ENCODE measurements around the gene PLCL2. TPM values are rescaled to one million over a fixed set of nuclear protein-coding genes. Genes with fewer than 3 reads are reported as not detected.

Gene PLCL2
- total and polyA plus RNA-seq, 10 of the 15 experiments (the other 5 are each of a cell fraction or from before 2014, with no cell fraction given): 7.5 to 37.3 (median 21.7) TPM

- H3K4me1 ChIP-seq (ENCODE audit: control insufficient read depth, insufficient read depth, low read length): peaks cover 12% of the 10 kb centered on the region
- TF ChIP-seq EED (IDR thresholded peaks at IDR 0.05; ENCODE audit: low read depth): no peak
- H4K20me1 ChIP-seq (ENCODE audit: control insufficient read depth, insufficient read depth): no peaks in the 10 kb centered on the region
- no peak overlapping the region for H2AFZ ChIP-seq (ENCODE audit: control insufficient read depth, low read depth, low read length)
- no peak for FAIRE-seq
- H3K27me3 ChIP-seq (replicated peaks in 1 of 2; ENCODE audit: control insufficient read depth in 2 of 2, insufficient read depth in 2 of 2, low read length in 1 of 2): no peaks in the 10 kb centered on the region
- ChIA-PET POLR2A (no interaction called here), SMC1A (ENCODE audit: uncharacterized antibody, unreplicated experiment) (interaction anchor here (1.5 kb wide), 1 partner anchor 13 kb away, joined by 4 read pairs; no protein-coding TSS in a partner anchor), CTCF (no interaction called here), RAD21 (ENCODE audit: unreplicated experiment) (no interaction called here)
- intact Hi-C loops (cut with micrococcal nuclease; ENCODE audit: unreplicated experiment) (no loop called here), in situ Hi-C loops (cut with MboI) (no loop called here)
- DNase-seq (ENCODE audit: low read depth, low spot score): no peak
- no peaks in the 10 kb centered on the region for H3K9me3 ChIP-seq (replicated peaks; ENCODE audit: control insufficient read depth, insufficient read depth, low read length)
- BruUV-seq (replicated peaks): no TSS peak
- H3K79me2 ChIP-seq (ENCODE audit: control insufficient read depth, insufficient read depth, low read length): 0 out of 2 replicates have a peak, but pooled peaks cover 2% of the 10 kb centered on the region
- peaks cover 0 to 8% of the 10 kb centered on the region in 2 experiments; a peak in 1 of 4 replicates for H3K36me3 ChIP-seq (ENCODE audit: control insufficient read depth in 2 of 2, insufficient read depth in 2 of 2, low read length in 1 of 2)
- no peak for ATAC-seq
- H3K4me2 ChIP-seq (ENCODE audit: control insufficient read depth, insufficient read depth): no peak overlapping the region
- H3K27ac ChIP-seq (ENCODE audit: control insufficient read depth, insufficient read depth): no peak overlapping the region
- H3K4me3 ChIP-seq: no peak overlapping the region
- 88% methylated on average over 5 of the region's 5 CpGs for WGBS (ENCODE audit: insufficient coverage, insufficient replicate concordance, low lambda C conversion rate, missing lambda C conversion rate)
- no peak overlapping the region for H3K9ac ChIP-seq (ENCODE audit: control insufficient read depth, insufficient read depth, low read length)
Observed at GRCh38 chr3:17059989-17060550, 175.3 kb downstream of the PLCL2 start.

DNA sequence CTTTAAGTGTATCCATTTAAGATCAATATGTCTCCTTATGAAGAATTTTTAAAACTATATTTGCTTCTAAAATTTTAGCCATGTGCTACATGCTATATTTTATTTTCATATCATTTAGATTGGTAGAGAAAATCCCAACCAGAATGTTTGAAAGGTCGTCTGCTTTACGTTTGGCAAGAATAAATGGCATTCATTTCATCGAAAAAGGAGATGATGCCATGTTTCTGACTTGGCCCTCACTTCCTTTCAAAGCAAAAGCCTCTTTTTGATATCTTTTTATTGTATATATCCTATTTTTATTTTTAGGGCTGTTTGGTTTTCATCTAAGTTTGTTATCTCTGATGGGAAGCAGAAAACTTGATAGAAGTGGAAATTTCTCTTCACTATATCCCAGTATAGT is 176.2 kb downstream of the PLCL2 start:
- intact Hi-C loops (cut with micrococcal nuclease; ENCODE audit: unreplicated experiment) (no loop called here), in situ Hi-C loops (cut with MboI) (no loop called here)
- Histone ChIP-seq H3K4me3 (no peak overlapping the region), H2AFZ (ENCODE audit: control insufficient read depth, low read depth, low read length) (no peak overlapping the region), H3K36me3 (ENCODE audit: control insufficient read depth in 2 of 2, insufficient read depth in 2 of 2, low read length in 1 of 2) (peaks cover 0 to 8% of the 10 kb centered on the region in 2 experiments; a peak in 1 of 4 replicates), H3K4me2 (ENCODE audit: control insufficient read depth, insufficient read depth) (no peak overlapping the region), H3K79me2 (ENCODE audit: control insufficient read depth, insufficient read depth, low read length) (0 out of 2 replicates have a peak, but pooled peaks cover 2% of the 10 kb centered on the region), H3K27me3 (replicated peaks in 1 of 2; ENCODE audit: control insufficient read depth in 2 of 2, insufficient read depth in 2 of 2, low read length in 1 of 2) (no peaks in the 10 kb centered on the region), H4K20me1 (ENCODE audit: control insufficient read depth, insufficient read depth) (no peaks in the 10 kb centered on the region), H3K27ac (ENCODE audit: control insufficient read depth, insufficient read depth) (no peak overlapping the region), H3K9ac (ENCODE audit: control insufficient read depth, insufficient read depth, low read length) (no peak overlapping the region), H3K4me1 (ENCODE audit: control insufficient read depth, insufficient read depth, low read length) (peaks cover 2% of the 10 kb centered on the region), H3K9me3 (replicated peaks; ENCODE audit: control insufficient read depth, insufficient read depth, low read length) (no peaks in the 10 kb centered on the region)
- no TSS peak for BruUV-seq (replicated peaks)
- WGBS (ENCODE audit: insufficient coverage, insufficient replicate concordance, low lambda C conversion rate, missing lambda C conversion rate): 96% methylated on average over 3 of the region's 3 CpGs
- FAIRE-seq (no peak), DNase-seq (ENCODE audit: low read depth, low spot score) (no peak), ATAC-seq (no peak)
- RAD21 ChIA-PET (ENCODE audit: unreplicated experiment): no interaction called here
- TF ChIP-seq SMARCA5 (IDR thresholded peaks at IDR 0.05) (no peak), ATF3 (IDR thresholded peaks at IDR 0.05; ENCODE audit: borderline replicate concordance, extremely low read depth, low read depth, low read length) (no peak), RAD51 (IDR thresholded peaks at IDR 0.05) (no peak), MYC (IDR thresholded peaks at IDR 0.05; ENCODE audit: insufficient read depth, insufficient read length, insufficient replicate concordance, low read length, severe bottlenecking) (no peak), ZNF274 (IDR thresholded peaks at IDR 0.05; ENCODE audit: insufficient read depth, insufficient read length) (no peak), EZH2 (IDR thresholded peaks at IDR 0.05; ENCODE audit: borderline replicate concordance, control insufficient read depth, low read depth, low read length) (no peak), CBX5 (IDR thresholded peaks at IDR 0.05; ENCODE audit: low read depth) (no peak), FOS (IDR thresholded peaks at IDR 0.05; ENCODE audit: borderline replicate concordance, extremely low read depth, insufficient read length) (no peak), CEBPB (IDR thresholded peaks at IDR 0.05; ENCODE audit: borderline replicate concordance in 1 of 2, low read depth in 2 of 2, low read length in 2 of 2) (no peak), FOXM1 (IDR thresholded peaks at IDR 0.05; ENCODE audit: low read depth, low read length) (no peak)
- TF ChIP-seq, protein P1, sequence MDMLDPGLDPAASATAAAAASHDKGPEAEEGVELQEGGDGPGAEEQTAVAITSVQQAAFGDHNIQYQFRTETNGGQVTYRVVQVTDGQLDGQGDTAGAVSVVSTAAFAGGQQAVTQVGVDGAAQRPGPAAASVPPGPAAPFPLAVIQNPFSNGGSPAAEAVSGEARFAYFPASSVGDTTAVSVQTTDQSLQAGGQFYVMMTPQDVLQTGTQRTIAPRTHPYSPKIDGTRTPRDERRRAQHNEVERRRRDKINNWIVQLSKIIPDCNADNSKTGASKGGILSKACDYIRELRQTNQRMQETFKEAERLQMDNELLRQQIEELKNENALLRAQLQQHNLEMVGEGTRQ (IDR thresholded peaks at IDR 0.05; ENCODE audit: borderline replicate concordance, low read depth, low read length): no peak
- SMC1A ChIA-PET (ENCODE audit: uncharacterized antibody, unreplicated experiment): interaction anchor here (0.8 to 1.5 kb wide), 3 partner anchors 12 to 234 kb away, joined by 3 to 4 read pairs (median 3); no protein-coding TSS in a partner anchor
- POLR2A ChIA-PET: no interaction called here
- CTCF ChIA-PET: no interaction called here

Measured in GM12878 (cell line).